CD4-positive, CD25-positive, alpha-beta regulatory T cell (primary cell): Measurements from ENCODE around the gene ZNF827. TPM values are rescaled to one million over a fixed set of nuclear protein-coding genes. Genes with fewer than 3 reads are reported as not detected.

Experiments
- ATAC-seq, 2 donors: fragments of 150-1000 bp; cut with Tn5 transposase; one replicate each; pipeline ENCODE4 v1.10.0; 2021; ENCODE audit warnings: low read depth in 2 of 2, moderate number of reproducible peaks in 2 of 2, moderate library complexity in 1 of 2
- DNase-seq, 3 donors: peaks; one replicate each; pipeline versions ENCODE4 v3.0.0 to v3.0.0-alpha.2; 2012 to 2022; ENCODE audit warnings: mixed read lengths in 1 of 3
- H3K27ac ChIP-seq: one replicate; pipeline ENCODE4 v1.7.0; 2013; ENCODE audit warnings: mild to moderate bottlenecking, low read length; ENCODE audit not compliant: insufficient read depth, poor library complexity, severe bottlenecking
- H3K27me3 ChIP-seq: one replicate; pipeline ENCODE4 v1.7.0; 2013; ENCODE audit warnings: low read length; ENCODE audit not compliant: control insufficient read depth, insufficient read depth
- H3K36me3 ChIP-seq: one replicate; pipeline ENCODE4 v1.7.0; 2013; ENCODE audit warnings: mild to moderate bottlenecking, low read length, moderate library complexity; ENCODE audit not compliant: control insufficient read depth, insufficient read depth
- H3K4me1 ChIP-seq: 2 replicates; pipeline ENCODE4 v1.7.0; 2013; ENCODE audit warnings: mild to moderate bottlenecking, low read length; ENCODE audit not compliant: insufficient read depth, control insufficient read depth, poor library complexity, severe bottlenecking
- H3K4me3 ChIP-seq: one replicate; pipeline ENCODE4 v1.7.0; 2013; ENCODE audit warnings: low read depth, mild to moderate bottlenecking, low read length, moderate library complexity
- H3K9me3 ChIP-seq, 2 experiments: 1 replicate in 1 of 2; 2 replicates in 1 of 2; pipeline ENCODE4 v1.7.0; 2013; ENCODE audit warnings: low read length in 2 of 2, mild to moderate bottlenecking in 1 of 2, moderate library complexity in 1 of 2; ENCODE audit not compliant: control insufficient read depth in 2 of 2
- H3K27ac Mint-ChIP-seq, 3 donors: one replicate each; pipeline ENCODE4 v1.8.0; 2020 to 2022; ENCODE audit warnings: mild to moderate bottlenecking in 3 of 3, mixed read lengths in 3 of 3, moderate library complexity in 2 of 3
- H3K27me3 Mint-ChIP-seq: one replicate; pipeline ENCODE4 v1.8.0; 2022; ENCODE audit warnings: mild to moderate bottlenecking, mixed read lengths
- H3K36me3 Mint-ChIP-seq: one replicate; pipeline ENCODE4 v1.8.0; 2020; ENCODE audit warnings: mixed read lengths
- H3K4me1 Mint-ChIP-seq, 4 donors: one replicate each; pipeline ENCODE4 v1.8.0; 2020 to 2022; ENCODE audit warnings: mixed read lengths in 4 of 4, mild to moderate bottlenecking in 1 of 4
- H3K4me3 Mint-ChIP-seq, 4 donors: one replicate each; pipeline ENCODE4 v1.8.0; 2020 to 2022; ENCODE audit warnings: mild to moderate bottlenecking in 4 of 4, mixed read lengths in 4 of 4, moderate library complexity in 3 of 4
- H3K9me3 Mint-ChIP-seq, 7 donors: one replicate each; pipeline ENCODE4 v1.8.0; 2020 to 2022; ENCODE audit warnings: mixed read lengths in 7 of 7, mild to moderate bottlenecking in 3 of 7, moderate library complexity in 2 of 7
- polyA plus RNA-seq, 4 donors: library from polyadenylated mRNA; unstranded; fragments of 300-500 nt; fragmentation: Illumina TruSeq; gene quantifications; one replicate each; pipeline ENCODE4 v1.2.3, GENCODE V29; 2021
- total RNA-seq: library from RNA; stranded (reverse); gene quantifications from one replicate; pipeline ENCODE4 v1.2.3, GENCODE V29; 2022

The ZNF827 gene
- total and polyA plus RNA-seq, 5 donors from 2014 or later: 0.92 to 6.0 (median 1.2) TPM

- peaks cover 12% of the 10 kb centered on the region for H3K27me3 Mint-ChIP-seq
- H3K4me1 ChIP-seq: no peaks in the 10 kb centered on the region
- no peaks in the 10 kb centered on the region for H3K9me3 ChIP-seq
- no peak for DNase-seq
- H3K36me3 ChIP-seq: no peaks in the 10 kb centered on the region
- H3K4me1 Mint-ChIP-seq: peaks cover 0 to 2% (median 0%) of the 10 kb centered on the region in 4 donors
- no peak overlapping the region for H3K4me3 Mint-ChIP-seq
- H3K27ac ChIP-seq: no peak overlapping the region
- no peak for ATAC-seq
- H3K4me3 ChIP-seq: no peak overlapping the region
- no peaks in the 10 kb centered on the region for H3K27me3 ChIP-seq
- no peak overlapping the region for H3K27ac Mint-ChIP-seq
- H3K36me3 Mint-ChIP-seq: peaks cover 15% of the 10 kb centered on the region
- peaks cover 0 to 1% (median 0%) of the 10 kb centered on the region in 7 donors for H3K9me3 Mint-ChIP-seq
Measured at GRCh38 chr4:145820407-145820806, 118.2 kb downstream of the ZNF827 start.

- no peak overlapping the region for H3K4me3 Mint-ChIP-seq
- DNase-seq (no peak), ATAC-seq (no peak)
- H3K9me3 Mint-ChIP-seq: peaks cover 0 to 1% (median 0%) of the 10 kb centered on the region in 7 donors
- H3K27ac ChIP-seq: no peak overlapping the region
- no peak overlapping the region for H3K27ac Mint-ChIP-seq
- H3K36me3 Mint-ChIP-seq: peaks cover 19% of the 10 kb centered on the region
- peaks cover 0 to 5% (median 0%) of the 10 kb centered on the region in 4 donors for H3K4me1 Mint-ChIP-seq
- no peak overlapping the region for H3K4me3 ChIP-seq
- H3K4me1 ChIP-seq: no peaks in the 10 kb centered on the region
- H3K27me3 Mint-ChIP-seq: peaks cover 12% of the 10 kb centered on the region
- peaks cover 4% of the 10 kb centered on the region for H3K36me3 ChIP-seq
- H3K27me3 ChIP-seq: no peaks in the 10 kb centered on the region
- no peaks in the 10 kb centered on the region for H3K9me3 ChIP-seq
Measured at GRCh38 chr4:145819853-145820181, 118.8 kb downstream of the ZNF827 start.

GRCh38 chr4:145819101-145819852, 119.3 kb downstream of the ZNF827 start:
- no peak for ATAC-seq
- Mint-ChIP-seq H3K27me3 (peaks cover 12% of the 10 kb centered on the region), H3K4me1 (peaks cover 0 to 5% (median 0%) of the 10 kb centered on the region in 4 donors), H3K27ac (no peak overlapping the region), H3K36me3 (peaks cover 17% of the 10 kb centered on the region), H3K4me3 (no peak overlapping the region), H3K9me3 (peaks cover 0 to 1% (median 0%) of the 10 kb centered on the region in 7 donors)
- no peak for DNase-seq
- Histone ChIP-seq H3K4me1 (no peaks in the 10 kb centered on the region), H3K27me3 (no peaks in the 10 kb centered on the region), H3K4me3 (no peak overlapping the region), H3K36me3 (peaks cover 4% of the 10 kb centered on the region), H3K27ac (no peak overlapping the region), H3K9me3 (no peaks in the 10 kb centered on the region)

- ATAC-seq (no peak), DNase-seq (no peak)
- Mint-ChIP-seq H3K27ac (no peak overlapping the region), H3K27me3 (peaks cover 12% of the 10 kb centered on the region), H3K9me3 (peaks cover 0 to 1% (median 0%) of the 10 kb centered on the region in 7 donors), H3K36me3 (peaks cover 26% of the 10 kb centered on the region), H3K4me1 (peaks cover 0 to 5% (median 0%) of the 10 kb centered on the region in 4 donors), H3K4me3 (no peak overlapping the region)
- Histone ChIP-seq H3K27ac (no peak overlapping the region), H3K9me3 (no peaks in the 10 kb centered on the region), H3K4me3 (no peak overlapping the region), H3K4me1 (no peaks in the 10 kb centered on the region), H3K36me3 (peaks cover 4% of the 10 kb centered on the region), H3K27me3 (no peaks in the 10 kb centered on the region)
Measured at GRCh38 chr4:145818011-145818410, 120.6 kb downstream of the ZNF827 start.

- Mint-ChIP-seq H3K9me3 (peaks cover 0 to 2% (median 0%) of the 10 kb centered on the region in 7 donors), H3K36me3 (peaks cover 33% of the 10 kb centered on the region), H3K27me3 (peaks cover 6% of the 10 kb centered on the region), H3K4me1 (peaks cover 0 to 5% (median 0%) of the 10 kb centered on the region in 4 donors), H3K4me3 (no peak overlapping the region), H3K27ac (no peak overlapping the region)
- no peaks in the 10 kb centered on the region for H3K4me1 ChIP-seq
- H3K27ac ChIP-seq: no peak overlapping the region
- ATAC-seq: no peak
- no peaks in the 10 kb centered on the region for H3K9me3 ChIP-seq
- H3K4me3 ChIP-seq: no peak overlapping the region
- H3K27me3 ChIP-seq: no peaks in the 10 kb centered on the region
- peaks cover 4% of the 10 kb centered on the region for H3K36me3 ChIP-seq
- DNase-seq: peak in 1 of 3 donors; percentile 14
Measured at GRCh38 chr4:145816091-145816490, 122.5 kb downstream of the ZNF827 start.

- no peak overlapping the region for H3K27ac Mint-ChIP-seq
- no peaks in the 10 kb centered on the region for H3K9me3 ChIP-seq
- peaks cover 0 to 5% (median 0%) of the 10 kb centered on the region in 4 donors for H3K4me1 Mint-ChIP-seq
- H3K36me3 ChIP-seq: peaks cover 4% of the 10 kb centered on the region
- H3K4me3 ChIP-seq: no peak overlapping the region
- peaks cover 3% of the 10 kb centered on the region for H3K27me3 Mint-ChIP-seq
- H3K36me3 Mint-ChIP-seq: peaks cover 36% of the 10 kb centered on the region
- H3K9me3 Mint-ChIP-seq: peaks cover 0 to 3% (median 0%) of the 10 kb centered on the region in 7 donors
- no peak for DNase-seq
- no peaks in the 10 kb centered on the region for H3K4me1 ChIP-seq
- H3K27ac ChIP-seq: no peak overlapping the region
- ATAC-seq: no peak
- no peaks in the 10 kb centered on the region for H3K27me3 ChIP-seq
- no peak overlapping the region for H3K4me3 Mint-ChIP-seq
Measured at GRCh38 chr4:145815626-145816025, 123.0 kb downstream of the ZNF827 start.

GRCh38 chr4:145815027-145815612, 123.5 kb downstream of the ZNF827 start:
- Mint-ChIP-seq H3K27me3 (no peaks in the 10 kb centered on the region), H3K36me3 (peaks cover 41% of the 10 kb centered on the region), H3K4me1 (peaks cover 0 to 5% (median 0%) of the 10 kb centered on the region in 4 donors), H3K27ac (peak overlapping the region in 1 of 3 donors; percentile 33), H3K4me3 (no peak overlapping the region), H3K9me3 (peaks cover 0 to 6% (median 1%) of the 10 kb centered on the region in 7 donors)
- Histone ChIP-seq H3K4me1 (no peaks in the 10 kb centered on the region), H3K4me3 (no peak overlapping the region), H3K27ac (no peak overlapping the region), H3K27me3 (no peaks in the 10 kb centered on the region), H3K9me3 (no peaks in the 10 kb centered on the region), H3K36me3 (peaks cover 4% of the 10 kb centered on the region)
- ATAC-seq (no peak), DNase-seq (no peak)
